Regular cardiac myocyte (primary cell): Measurements from ENCODE around the gene SLC6A4. TPM values are rescaled to one million over a fixed set of nuclear protein-coding genes. Genes with fewer than 3 reads are reported as not detected.

Source experiments
- total RNA-seq: library from RNA; depleted of rRNA; stranded (reverse); fragments of >200 nt; gene quantifications from 2 replicates; pipeline ENCODE4 v1.2.3, GENCODE V29; 2014

Gene SLC6A4
- total RNA-seq = 0.77 and 11.6 TPM in 2 replicates

GRCh38 chr17:30235386-30236296, at the start of gene SLC6A4:
Gene SLC6A4 (minus strand): TSS chr17:30235697. CDS start chr17:30221958, 13,739 bp downstream.

Other genes starting within 250 kb of the SLC6A4 start
- gene NSRP1, start 118.9 kb downstream of the SLC6A4 start, total RNA-seq = 10.5 and 11.8 TPM in 2 replicates
- gene BLMH, start 56.2 kb upstream of the SLC6A4 start, total RNA-seq = 31.6 and 33.0 TPM in 2 replicates
- gene TMIGD1, start 98.4 kb upstream of the SLC6A4 start, total RNA-seq = not detected in 2 replicates
- gene CPD, start 143.2 kb upstream of the SLC6A4 start, total RNA-seq = 81.7 and 219 TPM in 2 replicates
- gene GOSR1, start 241.7 kb upstream of the SLC6A4 start, total RNA-seq = 39.2 and 39.9 TPM in 2 replicates